ENCODE measurements around the gene NUTM2F.
"Not testable (repeated sequence)": the region's sequence is repeated elsewhere in the genome, so short reads cannot be mapped to it uniquely, and the experiment has no call there.

The NUTM2F gene

GRCh38 chr9:94339657-94340056 is 11.2 kb upstream of the NUTM2F start:
- H3K9ac ChIP-seq (ENCODE audit: low read length); H3K4me1 ChIP-seq (ENCODE audit: control insufficient read depth, insufficient read depth, low read length); H3K27me3 ChIP-seq (ENCODE audit: control insufficient read depth, insufficient read depth, low read length); H3K36me3 ChIP-seq (ENCODE audit: control insufficient read depth, insufficient read depth, low read length); H3K4me3 ChIP-seq (ENCODE audit: low read length); H3K9me3 ChIP-seq (ENCODE audit: control insufficient read depth, low read length): not testable (repeated sequence)

GRCh38 chr9:94338723-94339122 is 10.3 kb upstream of the NUTM2F start:
- H3K9me3 ChIP-seq (ENCODE audit: control insufficient read depth, low read length); H3K27me3 ChIP-seq (ENCODE audit: control insufficient read depth, insufficient read depth, low read length); H3K4me3 ChIP-seq (ENCODE audit: low read length); H3K9ac ChIP-seq (ENCODE audit: low read length); H3K4me1 ChIP-seq (ENCODE audit: control insufficient read depth, insufficient read depth, low read length); H3K36me3 ChIP-seq (ENCODE audit: control insufficient read depth, insufficient read depth, low read length): not testable (repeated sequence)

DNA sequence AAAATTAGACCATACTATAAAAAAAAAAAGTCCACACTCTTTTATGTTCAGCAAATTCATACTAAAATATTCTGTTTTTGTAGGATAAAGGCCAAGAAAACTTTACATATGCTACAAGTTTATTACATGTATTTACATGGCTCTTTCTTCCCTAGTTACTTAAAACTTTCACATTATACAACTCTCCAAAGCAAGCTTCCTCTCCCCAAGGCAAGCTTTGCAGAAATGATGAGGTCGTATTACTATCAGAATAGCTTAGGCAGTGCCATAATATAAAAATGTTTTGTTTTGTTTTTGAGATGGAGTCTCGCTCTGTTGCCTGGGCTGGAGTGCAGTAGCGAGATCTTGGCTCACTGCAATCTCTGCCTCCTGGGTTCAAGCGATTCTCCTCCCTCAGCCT is 8.0 kb upstream of the NUTM2F start:
- H3K36me3 ChIP-seq (ENCODE audit: control insufficient read depth, insufficient read depth, low read length); H3K4me3 ChIP-seq (ENCODE audit: low read length): not testable (repeated sequence)

DNA sequence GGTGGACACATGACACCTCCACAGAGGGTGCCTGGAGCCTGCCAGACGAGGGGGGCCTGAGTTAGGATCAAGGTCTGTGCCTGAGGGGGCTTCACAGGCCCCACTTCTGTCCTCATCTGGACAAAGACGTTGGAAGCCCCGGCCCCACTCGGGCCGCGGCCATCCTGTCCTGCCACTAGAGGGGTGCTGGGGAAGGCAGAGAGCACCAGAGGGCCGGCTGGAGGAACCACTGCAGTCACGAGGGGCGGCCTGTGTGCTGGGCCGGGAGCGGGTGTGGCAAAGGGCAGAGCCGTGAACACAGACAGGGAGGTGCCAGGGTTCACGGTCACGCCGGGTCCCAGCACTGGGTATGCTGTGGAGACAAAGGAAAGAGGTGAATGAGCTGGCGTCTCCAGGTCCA is 2.9 kb downstream of the NUTM2F start:
- not testable (repeated sequence) for H3K9me3 ChIP-seq (ENCODE audit: control insufficient read depth, low read length); H3K9ac ChIP-seq (ENCODE audit: low read length); H3K36me3 ChIP-seq (ENCODE audit: control insufficient read depth, insufficient read depth, low read length); H3K4me1 ChIP-seq (ENCODE audit: control insufficient read depth, insufficient read depth, low read length); H3K27me3 ChIP-seq (ENCODE audit: control insufficient read depth, insufficient read depth, low read length); H3K4me3 ChIP-seq (ENCODE audit: low read length)

More for the DNA sequence above, 8.0 kb upstream of the NUTM2F start:
- H3K9me3 ChIP-seq (ENCODE audit: control insufficient read depth, low read length); H3K4me1 ChIP-seq (ENCODE audit: control insufficient read depth, insufficient read depth, low read length); H3K27me3 ChIP-seq (ENCODE audit: control insufficient read depth, insufficient read depth, low read length); H3K9ac ChIP-seq (ENCODE audit: low read length): not testable (repeated sequence)

- H3K4me1 ChIP-seq (ENCODE audit: control insufficient read depth, insufficient read depth, low read length); H3K36me3 ChIP-seq (ENCODE audit: control insufficient read depth, insufficient read depth, low read length); H3K9ac ChIP-seq (ENCODE audit: low read length); H3K9me3 ChIP-seq (ENCODE audit: control insufficient read depth, low read length); H3K27me3 ChIP-seq (ENCODE audit: control insufficient read depth, insufficient read depth, low read length); H3K4me3 ChIP-seq (ENCODE audit: low read length): not testable (repeated sequence)
Measured at GRCh38 chr9:94323153-94323798, 5.2 kb downstream of the NUTM2F start.

GRCh38 chr9:94322342-94322940 is 6.0 kb downstream of the NUTM2F start:
- not testable (repeated sequence) for H3K27me3 ChIP-seq (ENCODE audit: control insufficient read depth, insufficient read depth, low read length); H3K4me3 ChIP-seq (ENCODE audit: low read length); H3K9me3 ChIP-seq (ENCODE audit: control insufficient read depth, low read length); H3K9ac ChIP-seq (ENCODE audit: low read length); H3K36me3 ChIP-seq (ENCODE audit: control insufficient read depth, insufficient read depth, low read length); H3K4me1 ChIP-seq (ENCODE audit: control insufficient read depth, insufficient read depth, low read length)

- H3K36me3 ChIP-seq (ENCODE audit: control insufficient read depth, insufficient read depth, low read length); H3K9ac ChIP-seq (ENCODE audit: low read length); H3K9me3 ChIP-seq (ENCODE audit: control insufficient read depth, low read length); H3K4me3 ChIP-seq (ENCODE audit: low read length); H3K27me3 ChIP-seq (ENCODE audit: control insufficient read depth, insufficient read depth, low read length); H3K4me1 ChIP-seq (ENCODE audit: control insufficient read depth, insufficient read depth, low read length): not testable (repeated sequence)
Measured at GRCh38 chr9:94317949-94318657, 10.3 kb downstream of the NUTM2F start.

- H3K9ac ChIP-seq (ENCODE audit: low read length); H3K9me3 ChIP-seq (ENCODE audit: control insufficient read depth, low read length); H3K36me3 ChIP-seq (ENCODE audit: control insufficient read depth, insufficient read depth, low read length); H3K4me3 ChIP-seq (ENCODE audit: low read length); H3K27me3 ChIP-seq (ENCODE audit: control insufficient read depth, insufficient read depth, low read length); H3K4me1 ChIP-seq (ENCODE audit: control insufficient read depth, insufficient read depth, low read length): not testable (repeated sequence)
Measured at GRCh38 chr9:94316236-94316635, 12.2 kb downstream of the NUTM2F start.

GRCh38 chr9:94315034-94315984 is 13.1 kb downstream of the NUTM2F start:
- H3K4me3 ChIP-seq (ENCODE audit: low read length); H3K9ac ChIP-seq (ENCODE audit: low read length); H3K4me1 ChIP-seq (ENCODE audit: control insufficient read depth, insufficient read depth, low read length); H3K27me3 ChIP-seq (ENCODE audit: control insufficient read depth, insufficient read depth, low read length); H3K36me3 ChIP-seq (ENCODE audit: control insufficient read depth, insufficient read depth, low read length); H3K9me3 ChIP-seq (ENCODE audit: control insufficient read depth, low read length): not testable (repeated sequence)

DNA sequence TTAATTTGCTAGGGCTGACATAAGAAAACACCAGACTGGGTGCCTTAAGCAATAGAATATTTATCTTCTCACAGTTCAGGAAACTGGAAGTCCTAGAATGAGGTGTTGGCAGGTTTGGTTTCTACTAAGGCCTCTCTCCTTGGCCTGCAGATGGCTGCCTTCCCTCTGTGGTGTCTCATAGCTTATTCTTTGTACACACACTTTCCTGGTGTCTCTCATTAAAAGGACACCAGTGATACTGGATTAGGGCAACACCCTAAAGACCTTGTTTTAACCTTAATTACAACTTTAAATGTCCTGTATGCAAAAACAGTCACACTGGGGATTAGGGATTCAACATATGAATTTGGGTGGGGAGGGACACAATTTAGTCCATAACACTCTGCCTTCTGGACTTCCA is 25.1 kb downstream of the NUTM2F start:
- no peak overlapping the region for H3K9ac ChIP-seq (ENCODE audit: low read length)
- no peaks in the 10 kb centered on the region for H3K9me3 ChIP-seq (ENCODE audit: control insufficient read depth, low read length)
- no peaks in the 10 kb centered on the region for H3K27me3 ChIP-seq (ENCODE audit: control insufficient read depth, insufficient read depth, low read length)
- H3K4me1 ChIP-seq (ENCODE audit: control insufficient read depth, insufficient read depth, low read length), result peaks cover 16% of the 10 kb centered on the region
- no peaks in the 10 kb centered on the region for H3K36me3 ChIP-seq (ENCODE audit: control insufficient read depth, insufficient read depth, low read length)
- no peak overlapping the region for H3K4me3 ChIP-seq (ENCODE audit: low read length)

DNA sequence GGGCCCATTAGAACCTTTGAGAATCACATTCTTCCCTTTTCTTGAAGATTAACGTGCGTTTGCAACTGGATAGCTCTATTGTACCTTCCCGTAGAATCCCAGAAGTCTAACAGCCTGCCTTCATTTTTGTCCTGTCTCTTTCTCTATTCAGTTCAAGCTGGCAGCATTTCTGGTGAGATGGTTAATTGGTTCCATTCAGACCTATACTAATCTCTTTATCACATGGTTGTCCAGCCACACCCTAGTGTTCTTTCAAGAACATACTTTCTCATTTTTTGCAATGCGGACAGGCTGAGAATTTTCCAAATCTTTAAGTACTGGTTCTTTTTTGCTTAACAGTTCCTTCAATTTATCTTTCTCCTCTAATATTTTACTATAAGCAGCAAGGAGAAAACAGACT is 26.0 kb downstream of the NUTM2F start:
- Histone ChIP-seq H3K4me3 (ENCODE audit: low read length) (no peak overlapping the region), H3K4me1 (ENCODE audit: control insufficient read depth, insufficient read depth, low read length) (peaks cover 16% of the 10 kb centered on the region)

DNA sequence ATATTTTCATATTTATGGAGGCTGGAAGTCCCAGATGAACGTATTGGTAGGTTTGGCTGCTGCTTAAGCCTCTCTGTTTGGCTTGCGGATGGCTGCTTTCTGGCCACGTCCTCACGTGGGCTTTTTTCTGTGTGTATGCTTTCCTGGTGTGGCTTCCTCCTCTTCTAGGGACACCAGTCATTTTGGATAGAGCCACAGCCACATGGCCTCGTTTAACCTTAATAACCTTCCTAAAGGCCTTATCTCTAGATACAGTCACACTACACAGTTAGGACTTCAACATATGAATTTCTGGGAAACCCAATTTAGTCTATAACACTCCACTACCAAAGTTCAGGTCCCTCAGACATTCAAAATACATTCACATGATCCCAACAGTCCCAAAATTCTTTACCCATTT is 26.9 kb downstream of the NUTM2F start:
- H3K9ac ChIP-seq (ENCODE audit: low read length), result no peak overlapping the region
- no peaks in the 10 kb centered on the region for H3K27me3 ChIP-seq (ENCODE audit: control insufficient read depth, insufficient read depth, low read length)
- H3K4me3 ChIP-seq (ENCODE audit: low read length), result no peak overlapping the region

More for the DNA sequence above, 26.0 kb downstream of the NUTM2F start:
- Histone ChIP-seq H3K9me3 (ENCODE audit: control insufficient read depth, low read length) (no peaks in the 10 kb centered on the region), H3K27me3 (ENCODE audit: control insufficient read depth, insufficient read depth, low read length) (no peaks in the 10 kb centered on the region), H3K36me3 (ENCODE audit: control insufficient read depth, insufficient read depth, low read length) (no peaks in the 10 kb centered on the region), H3K9ac (ENCODE audit: low read length) (no peak overlapping the region)

More for the DNA sequence above, 26.9 kb downstream of the NUTM2F start:
- H3K9me3 ChIP-seq (ENCODE audit: control insufficient read depth, low read length), result no peaks in the 10 kb centered on the region
- H3K36me3 ChIP-seq (ENCODE audit: control insufficient read depth, insufficient read depth, low read length), result no peaks in the 10 kb centered on the region
- peaks cover 16% of the 10 kb centered on the region for H3K4me1 ChIP-seq (ENCODE audit: control insufficient read depth, insufficient read depth, low read length)

Measured in mucosa of stomach (tissue), 1 donor.